OCI-LY3 (cell line): ENCODE data around the gene CFAP410.

Source experiments
- H2AFZ ChIP-seq: fragments of 200-600, 300-600 bp; shearing (Covaris generic); 2 replicates; pipeline ENCODE4 v1.6.0; 2014; ENCODE audit warnings: antibody characterized with exemption, low read depth, low read length
- H3K27ac ChIP-seq: fragments of 200-600, 300-600 bp; sonication (generic); 2 replicates; pipeline ENCODE4 v1.5.1; 2014; ENCODE audit warnings: mild to moderate bottlenecking, low read length, moderate library complexity, mixed read lengths
- H3K27me3 ChIP-seq: fragments of 200-600, 300-600 bp; sonication (generic); 2 replicates; pipeline ENCODE4 v1.6.1; 2014; ENCODE audit warnings: low read depth, low read length, mixed read lengths
- H3K36me3 ChIP-seq: fragments of 200-600, 300-600 bp; sonication (generic); replicated peaks from 2 replicates; pipeline ENCODE3; 2014; ENCODE audit warnings: low read depth, low read length, mixed read lengths
- H3K4me1 ChIP-seq: fragments of 300-600, 200-600 bp; sonication (generic); 2 replicates; pipeline ENCODE4 v1.6.1; 2014; ENCODE audit warnings: low read length, mixed read lengths
- H3K4me2 ChIP-seq: fragments of 200-600, 300-600 bp; sonication (generic); 2 replicates; pipeline ENCODE4 v1.6.1; 2014; ENCODE audit warnings: low read length, mixed read lengths
- H3K4me3 ChIP-seq: fragments of 300-600, 200-600 bp; sonication (generic); 2 replicates; pipeline ENCODE4 v1.5.1; 2014; ENCODE audit warnings: antibody characterized with exemption, mild to moderate bottlenecking, low read length, moderate library complexity
- H3K79me2 ChIP-seq: fragments of 300-600, 200-600 bp; shearing (Covaris generic); 2 replicates; pipeline ENCODE4 v1.6.1; 2014; ENCODE audit warnings: mild to moderate bottlenecking, low read length, mixed read lengths
- H3K9ac ChIP-seq: fragments of 300-600, 200-600 bp; shearing (Covaris generic); 2 replicates; pipeline ENCODE4 v1.6.0; 2014; ENCODE audit warnings: mild to moderate bottlenecking, low read length, moderate library complexity
- H3K9me3 ChIP-seq: fragments of 200-600, 300-600 bp; shearing (Covaris generic); 2 replicates; pipeline ENCODE4 v1.6.1; 2014; ENCODE audit warnings: low read length, mixed read lengths; ENCODE audit not compliant: insufficient read depth
- H4K20me1 ChIP-seq: fragments of 200-600, 300-600 bp; sonication (generic); 2 replicates; pipeline ENCODE4 v1.6.1; 2016; ENCODE audit warnings: low read length, mixed read lengths; ENCODE audit not compliant: insufficient read depth
- CTCF ChIP-seq: fragments of 200-600, 300-600 bp; sonication (generic); IDR thresholded peaks from 2 replicates; pipeline ENCODE4 v1.5.1; 2014; ENCODE audit warnings: antibody characterized with exemption, low read length, low read depth
- EZH2phosphoT487 ChIP-seq: fragments of 200-600 bp; shearing (Covaris generic); IDR thresholded peaks from 2 replicates; pipeline ENCODE4 v1.6.1; 2018; ENCODE audit warnings: antibody characterized with exemption, mixed run types, low read depth

Gene CFAP410

GRCh38 chr21:44316277-44316900 is 22.8 kb downstream of the CFAP410 start:
- H3K9me3 ChIP-seq: no peaks in the 10 kb centered on the region
- H3K9ac ChIP-seq: no peak overlapping the region
- no peaks in the 10 kb centered on the region for H4K20me1 ChIP-seq
- no peaks in the 10 kb centered on the region for H3K79me2 ChIP-seq
- no peaks in the 10 kb centered on the region for H3K27me3 ChIP-seq
- H3K4me2 ChIP-seq: no peak overlapping the region
- peaks cover 13% of the 10 kb centered on the region for H3K36me3 ChIP-seq
- no peak overlapping the region for H3K4me3 ChIP-seq
- no peak overlapping the region for H2AFZ ChIP-seq
- H3K27ac ChIP-seq: no peak overlapping the region
- H3K4me1 ChIP-seq: no peaks in the 10 kb centered on the region
- no peak for TF ChIP-seq EZH2phosphoT487
- no peak for TF ChIP-seq CTCF

- Histone ChIP-seq H4K20me1 (no peaks in the 10 kb centered on the region), H3K27me3 (no peaks in the 10 kb centered on the region), H3K4me1 (no peaks in the 10 kb centered on the region), H3K9me3 (no peaks in the 10 kb centered on the region), H3K79me2 (no peaks in the 10 kb centered on the region), H3K4me3 (no peak overlapping the region), H3K4me2 (no peak overlapping the region), H3K27ac (no peak overlapping the region), H3K9ac (no peak overlapping the region), H3K36me3 (peaks cover 18% of the 10 kb centered on the region), H2AFZ (no peak overlapping the region)
- TF ChIP-seq CTCF (no peak), EZH2phosphoT487 (no peak)
Observed at GRCh38 chr21:44315691-44316203, 23.4 kb downstream of the CFAP410 start.

- no peak overlapping the region for H3K27ac ChIP-seq
- no peak overlapping the region for H3K9ac ChIP-seq
- no peak overlapping the region for H2AFZ ChIP-seq
- no peaks in the 10 kb centered on the region for H3K79me2 ChIP-seq
- no peaks in the 10 kb centered on the region for H3K9me3 ChIP-seq
- no peaks in the 10 kb centered on the region for H3K27me3 ChIP-seq
- no peak overlapping the region for H3K4me2 ChIP-seq
- H4K20me1 ChIP-seq: no peaks in the 10 kb centered on the region
- H3K4me1 ChIP-seq: no peaks in the 10 kb centered on the region
- H3K36me3 ChIP-seq: peaks cover 19% of the 10 kb centered on the region
- H3K4me3 ChIP-seq: no peak overlapping the region
- TF ChIP-seq EZH2phosphoT487 (no peak), CTCF (no peak)
Observed at GRCh38 chr21:44314561-44314960, 24.6 kb downstream of the CFAP410 start.

GRCh38 chr21:44314128-44314527 is 25.1 kb downstream of the CFAP410 start:
- no peak overlapping the region for H3K4me2 ChIP-seq
- TF ChIP-seq EZH2phosphoT487: no peak
- no peak for TF ChIP-seq CTCF
- no peak overlapping the region for H3K9ac ChIP-seq
- H3K4me3 ChIP-seq: no peak overlapping the region
- peaks cover 19% of the 10 kb centered on the region for H3K36me3 ChIP-seq
- H3K79me2 ChIP-seq: no peaks in the 10 kb centered on the region
- H3K9me3 ChIP-seq: no peaks in the 10 kb centered on the region
- no peaks in the 10 kb centered on the region for H3K4me1 ChIP-seq
- no peak overlapping the region for H2AFZ ChIP-seq
- no peaks in the 10 kb centered on the region for H3K27me3 ChIP-seq
- H3K27ac ChIP-seq: no peak overlapping the region
- H4K20me1 ChIP-seq: no peaks in the 10 kb centered on the region
